HG03159 (cell line): ENCODE results near the gene ETS1.

Source experiments
- ATAC-seq: cut with Tn5 transposase; IDR thresholded peaks from one replicate; pipeline ENCODE4 v1.9.1; 2021; ENCODE audit warnings: mild to moderate bottlenecking, moderate library complexity; ENCODE audit not compliant: unreplicated experiment

The ETS1 gene

GRCh38 chr11:128415539-128415938 lies 171.8 kb downstream of the ETS1 start:
- ATAC-seq = no peak

GRCh38 chr11:128412847-128413791 lies 174.2 kb downstream of the ETS1 start:
- peak; percentile 82 for ATAC-seq

DNA sequence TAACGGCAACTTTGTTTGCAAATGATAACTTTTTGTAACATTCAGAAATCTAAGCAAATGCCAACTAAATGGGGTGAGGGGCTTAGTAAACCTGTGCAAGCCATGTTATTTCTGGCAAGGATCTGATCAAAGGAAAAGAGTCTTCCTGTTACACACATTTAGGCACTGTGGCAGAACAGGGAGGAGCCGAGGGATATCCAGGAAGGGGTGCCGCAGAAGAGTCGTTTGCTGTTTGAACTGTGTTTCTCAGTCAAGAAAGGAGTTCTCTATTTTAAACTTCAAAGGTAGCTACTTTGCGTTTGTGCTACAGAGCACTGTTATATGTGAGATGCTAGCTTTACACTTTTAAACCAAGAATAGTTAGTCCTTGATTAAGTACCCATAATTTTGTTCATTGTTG lies 175.5 kb downstream of the ETS1 start:
- ATAC-seq = no peak

DNA sequence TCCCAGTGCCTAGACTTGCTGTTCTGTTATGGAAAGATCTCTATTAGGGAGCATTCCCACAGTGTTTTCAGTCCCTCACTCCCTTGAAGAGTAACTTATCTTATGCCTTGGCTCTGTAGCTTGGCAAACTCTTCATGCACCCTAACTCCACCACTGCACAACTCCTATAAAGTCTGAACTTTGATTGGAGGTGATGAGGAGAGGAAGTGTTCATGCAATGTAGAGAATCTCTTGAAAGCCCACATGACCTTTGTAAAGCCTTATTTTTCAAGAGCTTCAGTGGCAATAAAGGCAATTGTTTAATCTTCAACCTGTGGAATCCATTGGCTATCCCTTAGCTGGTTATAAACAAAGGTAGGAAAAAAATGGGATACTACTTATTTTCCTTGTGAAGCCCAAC lies 176.2 kb downstream of the ETS1 start:
- no peak for ATAC-seq

DNA sequence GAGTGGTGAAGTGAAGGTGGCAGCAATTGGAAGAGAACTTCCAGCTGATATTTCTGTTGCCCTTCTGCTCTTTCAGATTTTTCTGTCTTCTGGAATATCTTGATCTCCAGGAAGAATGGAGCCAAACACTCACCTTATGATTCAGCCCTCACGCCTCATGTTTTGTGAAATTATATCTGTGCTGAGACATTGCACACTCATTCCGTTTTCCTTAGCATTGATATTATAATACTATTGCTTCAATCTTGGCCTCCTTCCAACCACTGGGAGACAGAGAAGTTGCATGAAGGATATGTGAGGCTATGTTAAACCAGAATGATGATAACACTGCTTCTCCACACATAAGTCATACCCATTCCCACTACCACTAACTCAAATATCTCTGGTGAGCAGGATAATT lies 177.9 kb downstream of the ETS1 start:
- no peak for ATAC-seq
